Measurements from ENCODE around the gene FOXP1. TPM values are rescaled to one million over a fixed set of nuclear protein-coding genes. Genes with fewer than 3 reads are reported as not detected.

FOXP1 gene
- total and polyA plus RNA-seq, 2 of the 13 experiments (the other 11 are each of a cell fraction or from before 2014, with no cell fraction given) = 40.4 to 59.0 TPM

DNA sequence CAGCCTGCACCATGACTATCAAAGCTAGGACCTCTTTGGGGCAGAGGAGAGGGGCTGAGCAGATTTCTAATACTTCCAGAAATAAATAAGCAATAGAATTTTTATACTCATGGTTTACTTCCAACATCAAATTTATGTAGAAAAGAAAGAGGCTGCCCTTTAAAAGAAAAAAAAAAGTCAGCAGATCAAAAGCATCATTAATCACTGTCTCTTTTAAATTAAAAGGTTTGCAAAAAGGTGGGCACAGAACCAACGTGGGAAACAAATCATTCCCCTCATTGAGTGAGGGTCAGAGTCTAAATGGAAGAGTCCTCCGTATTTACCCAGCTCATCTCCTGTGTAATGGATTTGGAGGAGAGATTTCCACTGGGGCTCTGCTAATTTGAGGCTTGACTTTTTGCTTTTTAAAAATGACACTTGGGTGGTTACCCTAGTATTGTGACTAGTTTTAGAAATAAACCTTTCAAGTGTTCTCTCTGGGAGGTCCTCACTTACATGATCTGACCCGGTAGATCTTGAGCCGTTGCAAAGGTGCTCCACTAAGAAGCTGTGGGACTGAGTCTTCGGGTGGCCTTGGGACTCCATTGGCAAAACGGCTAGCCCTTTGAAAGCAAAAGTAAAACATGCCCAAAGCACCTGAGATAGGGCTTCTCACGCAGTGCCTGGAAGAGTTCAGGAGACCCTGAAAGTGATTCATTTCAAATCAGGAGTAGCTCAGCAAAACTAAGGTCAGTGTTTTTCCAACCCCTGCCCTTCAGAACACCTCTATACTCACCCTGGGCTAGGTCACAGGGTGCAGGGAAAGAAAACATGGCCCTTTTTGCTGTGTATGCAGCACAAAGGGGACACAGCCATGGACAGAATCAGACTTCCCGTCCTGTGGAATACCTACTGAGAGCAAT lies 320.9 kb downstream of the FOXP1 start (continued):
- no peak for TF ChIP-seq ATF2 (CRISPR knock-in tag; IDR thresholded peaks at IDR 0.05)
- TF ChIP-seq ZSCAN31 (CRISPR knock-in tag; IDR thresholded peaks at IDR 0.05; ENCODE audit: low read depth) = no peak
- TF ChIP-seq ZFP36L1 (CRISPR knock-in tag; IDR thresholded peaks at IDR 0.05) = no peak
- no peak for TF ChIP-seq SRY (CRISPR knock-in tag; IDR thresholded peaks at IDR 0.05)
- TF ChIP-seq FOXO4 (CRISPR knock-in tag; conservative IDR thresholded peaks at IDR 0.05) = no peak
- TF ChIP-seq JARID2 (CRISPR knock-in tag; IDR thresholded peaks at IDR 0.05; ENCODE audit: insufficient replicate concordance) = no peak
- peak in 1 of 2 experiments; percentile 36; a peak in 1 of 4 replicates for TF ChIP-seq NR2F1 (CRISPR knock-in tag; IDR thresholded peaks at IDR 0.05)
- no peak for TF ChIP-seq ZNF253 (CRISPR knock-in tag; IDR thresholded peaks at IDR 0.05; ENCODE audit: borderline replicate concordance)
- TF ChIP-seq ZNF652 (CRISPR knock-in tag; IDR thresholded peaks at IDR 0.05; ENCODE audit: borderline replicate concordance, low read depth) = no peak
- no peak for TF ChIP-seq UBTF (CRISPR knock-in tag; IDR thresholded peaks at IDR 0.05)
- TF ChIP-seq SRSF4 (IDR thresholded peaks at IDR 0.05; ENCODE audit: low read depth, low read length, poor library complexity, severe bottlenecking) = no peak
- TF ChIP-seq ZNF276 (CRISPR knock-in tag; IDR thresholded peaks at IDR 0.05; ENCODE audit: low read depth) = no peak
- TF ChIP-seq ZNF317 (CRISPR knock-in tag; IDR thresholded peaks at IDR 0.05) = no peak
- no peak for TF ChIP-seq ZNF329 (CRISPR knock-in tag; IDR thresholded peaks at IDR 0.05; ENCODE audit: low read depth)
- TF ChIP-seq ZNF605 (CRISPR knock-in tag; IDR thresholded peaks at IDR 0.05) = no peak
- TF ChIP-seq, protein P1, sequence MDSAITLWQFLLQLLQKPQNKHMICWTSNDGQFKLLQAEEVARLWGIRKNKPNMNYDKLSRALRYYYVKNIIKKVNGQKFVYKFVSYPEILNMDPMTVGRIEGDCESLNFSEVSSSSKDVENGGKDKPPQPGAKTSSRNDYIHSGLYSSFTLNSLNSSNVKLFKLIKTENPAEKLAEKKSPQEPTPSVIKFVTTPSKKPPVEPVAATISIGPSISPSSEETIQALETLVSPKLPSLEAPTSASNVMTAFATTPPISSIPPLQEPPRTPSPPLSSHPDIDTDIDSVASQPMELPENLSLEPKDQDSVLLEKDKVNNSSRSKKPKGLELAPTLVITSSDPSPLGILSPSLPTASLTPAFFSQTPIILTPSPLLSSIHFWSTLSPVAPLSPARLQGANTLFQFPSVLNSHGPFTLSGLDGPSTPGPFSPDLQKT (CRISPR knock-in tag; IDR thresholded peaks at IDR 0.05; ENCODE audit: borderline replicate concordance) = no peak
- TF ChIP-seq SCMH1 (CRISPR knock-in tag; IDR thresholded peaks at IDR 0.05; ENCODE audit: borderline replicate concordance) = no peak
